Activated T-cell treated with anti-CD3 and anti-CD28 coated beads, Interleukin-2, amount 50 U/mL, for 24 hours (primary cell): Measurements from ENCODE around the gene FAM221B.

Experiments
- DNase-seq: peaks from one replicate; pipeline ENCODE4 v3.0.0-alpha.2; 2020
- H3K27ac Mint-ChIP-seq: 2 replicates; pipeline ENCODE4 v1.8.0; 2020; ENCODE audit warnings: mild to moderate bottlenecking, mixed read lengths
- H3K27me3 Mint-ChIP-seq: 2 replicates; pipeline ENCODE4 v1.8.0; 2020; ENCODE audit warnings: mixed read lengths
- H3K36me3 Mint-ChIP-seq: 2 replicates; pipeline ENCODE4 v1.8.0; 2020; ENCODE audit warnings: low read depth, mixed read lengths
- H3K4me1 Mint-ChIP-seq: 2 replicates; pipeline ENCODE4 v1.8.0; 2020; ENCODE audit warnings: low read depth, mixed read lengths
- H3K4me3 Mint-ChIP-seq: 2 replicates; pipeline ENCODE4 v1.8.0; 2020; ENCODE audit warnings: mild to moderate bottlenecking, moderate library complexity, mixed read lengths
- H3K9me3 Mint-ChIP-seq: 2 replicates; pipeline ENCODE4 v1.8.0; 2020; ENCODE audit warnings: mixed read lengths

Gene FAM221B

GRCh38 chr9:35814841-35815543 is 13.5 kb downstream of the FAM221B start, which contains the start of gene HINT2:
TSS of gene HINT2 (minus strand) at chr9:35815042. CDS start at chr9:35814979, 63 bp downstream.
- Mint-ChIP-seq H3K4me3 (peak within 1 kb of the TSS; percentile 91), H3K36me3 (peaks cover 17% of the 10 kb centered on the region), H3K27ac (peak within 1 kb of the TSS; percentile 98), H3K27me3 (no peaks in the 10 kb centered on the region), H3K4me1 (peaks cover 41% of the 10 kb centered on the region), H3K9me3 (no peaks in the 10 kb centered on the region)
- peak; percentile 96 for DNase-seq

DNA sequence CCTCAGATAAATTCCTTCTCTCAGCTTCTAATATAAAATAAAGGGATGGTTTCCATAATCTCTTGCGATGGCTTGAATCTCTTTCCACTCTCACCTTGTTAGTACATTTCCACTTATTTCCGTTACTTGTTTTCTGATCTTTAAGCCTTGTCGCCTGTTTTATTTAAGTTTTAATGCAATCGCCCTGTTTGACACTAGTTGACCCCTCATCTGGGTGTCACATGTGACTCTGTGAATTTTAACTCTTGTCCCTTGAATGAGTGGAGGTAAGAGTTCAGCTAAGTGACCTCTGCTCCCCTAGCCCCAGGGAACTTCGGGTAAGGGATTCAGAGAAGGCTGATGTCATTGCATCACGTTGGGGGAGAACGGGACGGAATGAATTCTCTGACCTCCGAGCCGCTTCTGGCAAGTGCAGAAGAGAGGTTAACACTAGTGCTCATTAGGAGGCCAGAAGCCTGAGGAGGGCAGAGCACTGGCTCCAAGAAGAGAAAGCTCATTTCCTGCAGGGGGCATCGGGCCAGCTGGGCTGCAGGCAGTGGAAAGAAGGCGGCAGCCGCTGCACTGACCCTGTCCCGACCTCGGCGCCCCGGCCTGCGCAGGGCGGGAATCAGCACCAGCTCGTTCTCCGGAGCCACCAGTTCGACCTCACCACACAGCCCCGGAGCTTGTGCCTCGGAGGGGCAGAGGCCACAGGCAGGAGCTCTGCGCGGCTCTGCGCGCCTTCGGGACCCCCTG is 14.3 kb downstream of the FAM221B start:
- Mint-ChIP-seq H3K27ac (peak overlapping the region; percentile 98), H3K36me3 (peaks cover 22% of the 10 kb centered on the region), H3K4me3 (peak overlapping the region; percentile 91), H3K27me3 (no peaks in the 10 kb centered on the region), H3K9me3 (no peaks in the 10 kb centered on the region), H3K4me1 (peaks cover 41% of the 10 kb centered on the region)
- DNase-seq: no peak

DNA sequence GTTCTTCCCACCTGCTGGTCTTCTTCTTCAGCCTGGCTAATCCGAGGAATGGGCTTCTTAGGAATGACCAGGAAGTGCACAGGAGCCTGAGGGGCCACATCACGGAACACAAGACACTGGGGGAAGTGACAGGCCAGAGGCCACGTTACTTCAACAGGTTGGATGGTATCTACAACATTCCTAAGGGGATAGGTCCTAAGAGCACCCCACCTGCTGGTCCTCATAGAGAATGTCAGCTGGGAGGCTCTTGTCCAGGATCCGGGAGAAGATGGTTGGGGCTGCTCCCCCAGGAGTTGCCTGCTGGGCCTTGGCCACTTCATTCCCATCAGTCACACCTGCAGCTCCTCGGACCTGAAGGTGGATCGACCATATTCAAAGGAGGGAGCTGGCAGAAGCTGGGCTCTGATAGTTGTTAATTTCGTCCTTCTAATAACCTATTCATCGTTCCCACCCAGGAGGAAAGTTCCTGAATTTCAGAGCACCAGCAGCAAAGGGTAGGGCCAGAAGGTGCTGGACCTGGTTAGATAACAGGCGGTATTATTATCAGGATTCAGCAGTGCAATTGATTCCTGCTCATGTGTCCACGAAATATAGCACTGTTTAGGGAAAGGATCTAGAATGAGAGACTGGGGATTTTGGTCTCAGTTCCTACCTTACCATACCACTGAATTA is 15.0 kb downstream of the FAM221B start:
- H3K4me3 Mint-ChIP-seq: peak overlapping the region; percentile 91
- H3K27me3 Mint-ChIP-seq: no peaks in the 10 kb centered on the region
- H3K4me1 Mint-ChIP-seq: peaks cover 41% of the 10 kb centered on the region
- no peaks in the 10 kb centered on the region for H3K9me3 Mint-ChIP-seq
- DNase-seq: no peak
- H3K36me3 Mint-ChIP-seq: peaks cover 29% of the 10 kb centered on the region
- H3K27ac Mint-ChIP-seq: peak overlapping the region; percentile 48

- Mint-ChIP-seq H3K9me3 (no peaks in the 10 kb centered on the region), H3K36me3 (peaks cover 42% of the 10 kb centered on the region), H3K4me3 (peak within 1 kb of the TSS; percentile 80), H3K27me3 (no peaks in the 10 kb centered on the region), H3K27ac (peak within 1 kb of the TSS; percentile 93), H3K4me1 (peaks cover 41% of the 10 kb centered on the region)
- DNase-seq: peak; percentile 91
Observed at GRCh38 chr9:35812025-35812602, 16.4 kb downstream of the FAM221B start, which contains the start of gene SPAG8. TSS of gene SPAG8 (minus strand) at chr9:35812262. CDS start at chr9:35812147, 115 bp downstream.

DNA sequence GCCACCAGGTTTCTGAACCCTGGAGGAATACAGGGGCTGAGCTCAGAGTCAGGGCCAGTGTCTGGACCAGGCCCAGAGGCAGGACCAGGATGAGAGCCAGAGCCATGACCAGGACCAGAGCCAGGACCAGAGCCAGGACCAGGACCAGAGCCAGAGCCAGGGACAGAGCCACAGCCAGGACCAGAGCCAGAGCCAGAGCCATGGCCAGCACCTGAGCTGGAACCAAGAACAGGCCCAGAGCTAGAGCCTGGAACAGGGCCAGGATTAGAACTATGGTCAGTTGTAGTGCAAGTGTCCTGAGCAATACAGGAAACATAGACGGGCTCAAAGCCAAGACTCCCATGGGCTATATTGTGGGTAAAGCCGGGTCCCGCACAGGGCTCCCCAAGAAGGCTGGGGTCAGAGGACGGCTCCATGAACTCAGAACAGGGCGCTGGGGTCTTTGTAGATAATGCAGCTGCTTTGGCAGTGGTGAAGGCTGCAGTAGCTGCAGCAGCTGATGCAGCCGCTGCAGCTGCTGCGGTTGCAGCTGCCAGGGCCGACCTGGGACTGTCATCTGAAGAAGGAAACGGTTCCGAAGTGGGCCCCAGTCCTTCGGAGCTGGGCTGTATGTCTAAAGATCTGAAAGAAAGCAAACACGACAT is 17.0 kb downstream of the FAM221B start:
- Mint-ChIP-seq H3K4me1 (peaks cover 44% of the 10 kb centered on the region), H3K27me3 (no peaks in the 10 kb centered on the region), H3K27ac (peak overlapping the region; percentile 93), H3K4me3 (peak overlapping the region; percentile 80), H3K36me3 (peaks cover 46% of the 10 kb centered on the region), H3K9me3 (no peaks in the 10 kb centered on the region)
- no peak for DNase-seq

DNA sequence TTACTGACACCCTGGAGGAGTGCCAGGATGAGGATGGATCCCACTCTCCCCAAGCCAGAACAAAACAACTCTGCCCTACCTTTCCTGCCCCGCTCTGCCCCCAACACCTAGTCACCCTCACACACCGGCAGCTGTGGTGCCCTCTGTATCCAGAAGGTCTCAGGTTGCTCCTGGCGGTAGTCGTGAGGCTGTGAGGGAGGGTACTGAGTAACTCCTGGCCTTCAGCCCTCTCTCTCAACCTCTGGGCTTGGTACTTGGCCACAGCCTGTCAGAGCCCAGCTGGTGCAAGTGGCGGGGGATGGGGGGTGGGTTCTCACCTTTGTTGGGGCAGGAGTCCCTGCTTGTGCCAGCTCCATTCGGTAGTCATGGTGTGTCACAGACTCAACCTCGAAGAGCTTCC is 18.4 kb downstream of the FAM221B start:
- no peaks in the 10 kb centered on the region for H3K9me3 Mint-ChIP-seq
- peaks cover 56% of the 10 kb centered on the region for H3K36me3 Mint-ChIP-seq
- peaks cover 40% of the 10 kb centered on the region for H3K4me1 Mint-ChIP-seq
- DNase-seq: no peak
- H3K27me3 Mint-ChIP-seq: no peaks in the 10 kb centered on the region
- H3K27ac Mint-ChIP-seq: no peak overlapping the region
- H3K4me3 Mint-ChIP-seq: no peak overlapping the region

DNA sequence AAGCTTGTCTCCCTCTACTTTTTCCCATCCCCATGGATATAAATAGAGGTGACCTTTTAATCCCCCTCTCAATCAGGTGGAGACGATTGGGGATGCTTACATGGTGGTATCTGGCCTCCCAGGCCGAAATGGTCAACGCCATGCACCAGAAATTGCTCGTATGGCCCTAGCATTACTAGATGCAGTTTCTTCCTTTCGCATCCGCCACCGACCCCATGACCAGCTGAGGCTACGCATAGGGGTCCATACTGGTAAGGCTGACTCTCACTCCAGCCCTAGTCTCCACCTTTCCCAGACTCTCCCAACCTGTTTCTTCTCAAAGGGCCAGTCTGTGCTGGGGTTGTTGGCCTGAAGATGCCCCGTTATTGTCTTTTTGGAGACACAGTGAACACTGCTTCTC is 20.1 kb downstream of the FAM221B start:
- H3K4me3 Mint-ChIP-seq: no peak overlapping the region
- H3K36me3 Mint-ChIP-seq: peaks cover 54% of the 10 kb centered on the region
- H3K27me3 Mint-ChIP-seq: no peaks in the 10 kb centered on the region
- H3K27ac Mint-ChIP-seq: no peak overlapping the region
- H3K9me3 Mint-ChIP-seq: no peaks in the 10 kb centered on the region
- H3K4me1 Mint-ChIP-seq: peaks cover 30% of the 10 kb centered on the region
- no peak for DNase-seq

DNA sequence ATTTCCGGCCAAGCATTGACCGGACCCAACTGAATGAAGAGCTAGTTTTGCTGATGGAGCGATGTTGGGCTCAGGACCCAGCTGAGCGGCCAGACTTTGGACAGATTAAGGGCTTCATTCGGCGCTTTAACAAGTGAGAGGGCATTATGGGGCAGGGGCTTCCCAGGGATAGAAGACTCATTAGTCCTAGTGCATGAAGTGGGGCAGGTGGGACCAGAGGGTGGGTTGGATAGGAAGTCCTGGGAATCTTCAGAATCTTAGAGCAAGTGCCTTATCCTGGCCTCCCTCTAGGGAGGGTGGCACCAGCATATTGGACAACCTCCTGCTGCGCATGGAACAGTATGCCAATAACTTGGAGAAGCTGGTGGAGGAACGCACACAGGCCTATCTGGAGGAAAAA is 22.4 kb downstream of the FAM221B start:
- no peak for DNase-seq
- Mint-ChIP-seq H3K4me1 (peaks cover 7% of the 10 kb centered on the region), H3K36me3 (peaks cover 68% of the 10 kb centered on the region), H3K27ac (no peak overlapping the region), H3K27me3 (no peaks in the 10 kb centered on the region), H3K9me3 (no peaks in the 10 kb centered on the region), H3K4me3 (no peak overlapping the region)

DNA sequence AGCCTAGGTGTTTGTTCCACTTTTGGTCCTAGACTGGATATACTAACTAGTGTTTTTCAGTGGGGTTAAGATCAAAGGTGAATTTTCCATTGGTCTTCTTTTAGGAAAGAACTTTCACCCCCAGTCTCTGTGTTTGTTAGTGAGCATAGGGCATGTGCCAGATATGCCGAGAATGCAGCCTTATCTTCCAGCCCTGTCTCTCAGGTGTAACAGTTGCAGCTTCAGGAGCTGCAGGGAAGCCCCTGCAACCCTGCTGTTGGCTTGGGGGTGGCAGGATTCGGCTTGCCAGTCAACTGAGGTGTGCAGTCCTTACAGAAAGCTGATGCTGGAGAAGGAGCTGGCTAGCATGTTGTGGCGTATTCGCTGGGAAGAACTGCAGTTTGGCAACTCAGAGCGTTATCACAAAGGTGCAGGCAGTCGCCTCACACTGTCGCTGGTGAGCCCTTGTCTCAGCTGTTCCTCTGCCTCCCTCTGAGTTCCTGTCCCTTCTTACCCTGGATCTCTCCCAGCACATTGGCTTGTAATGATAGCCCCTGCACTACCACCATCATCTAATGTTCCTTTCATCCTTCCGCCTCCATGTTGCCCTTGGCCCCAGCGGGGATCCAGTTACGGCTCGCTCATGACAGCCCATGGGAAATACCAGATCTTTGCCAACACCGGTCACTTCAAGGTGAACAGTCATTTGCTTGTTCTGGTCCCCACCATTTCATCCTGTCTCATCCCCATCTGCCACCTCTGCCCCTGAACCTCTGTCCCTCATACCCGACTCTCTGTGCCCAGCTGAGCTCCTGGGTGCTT is 27.0 kb downstream of the FAM221B start:
- DNase-seq: no peak
- no peaks in the 10 kb centered on the region for H3K27me3 Mint-ChIP-seq
- H3K4me3 Mint-ChIP-seq: no peak overlapping the region
- H3K36me3 Mint-ChIP-seq: peaks cover 57% of the 10 kb centered on the region
- no peaks in the 10 kb centered on the region for H3K9me3 Mint-ChIP-seq
- H3K27ac Mint-ChIP-seq: peak overlapping the region; percentile 5
- H3K4me1 Mint-ChIP-seq: peaks cover 23% of the 10 kb centered on the region

DNA sequence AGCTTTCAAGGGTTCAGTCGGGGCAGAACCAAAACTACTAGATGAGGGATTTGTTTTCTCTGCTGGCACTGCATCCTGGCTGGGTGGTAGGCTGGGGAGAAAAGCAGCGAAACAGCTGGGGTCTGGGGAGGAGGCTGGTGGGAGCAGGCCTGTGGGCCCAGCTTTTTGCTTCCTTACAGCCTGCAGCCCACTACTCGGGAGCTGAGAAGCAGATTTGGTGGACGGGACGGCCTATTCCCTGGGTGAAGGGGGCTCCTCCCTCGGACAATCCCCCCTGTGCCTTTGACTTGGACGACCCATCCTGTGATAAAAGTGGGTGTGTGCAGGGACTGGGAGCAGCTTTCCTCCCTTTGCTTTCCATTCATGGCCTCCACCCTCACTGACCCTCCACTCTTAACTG is 28.0 kb downstream of the FAM221B start:
- Mint-ChIP-seq H3K36me3 (peaks cover 47% of the 10 kb centered on the region), H3K27ac (peak overlapping the region; percentile 53), H3K9me3 (no peaks in the 10 kb centered on the region), H3K4me1 (peaks cover 23% of the 10 kb centered on the region), H3K27me3 (no peaks in the 10 kb centered on the region), H3K4me3 (no peak overlapping the region)
- DNase-seq: no peak

- Mint-ChIP-seq H3K4me1 (peaks cover 27% of the 10 kb centered on the region), H3K4me3 (no peak overlapping the region), H3K27me3 (no peaks in the 10 kb centered on the region), H3K36me3 (peaks cover 42% of the 10 kb centered on the region), H3K9me3 (no peaks in the 10 kb centered on the region), H3K27ac (peak overlapping the region; percentile 90)
- peak; percentile 54 for DNase-seq
Observed at GRCh38 chr9:35798658-35799374, 29.7 kb downstream of the FAM221B start.

DNA sequence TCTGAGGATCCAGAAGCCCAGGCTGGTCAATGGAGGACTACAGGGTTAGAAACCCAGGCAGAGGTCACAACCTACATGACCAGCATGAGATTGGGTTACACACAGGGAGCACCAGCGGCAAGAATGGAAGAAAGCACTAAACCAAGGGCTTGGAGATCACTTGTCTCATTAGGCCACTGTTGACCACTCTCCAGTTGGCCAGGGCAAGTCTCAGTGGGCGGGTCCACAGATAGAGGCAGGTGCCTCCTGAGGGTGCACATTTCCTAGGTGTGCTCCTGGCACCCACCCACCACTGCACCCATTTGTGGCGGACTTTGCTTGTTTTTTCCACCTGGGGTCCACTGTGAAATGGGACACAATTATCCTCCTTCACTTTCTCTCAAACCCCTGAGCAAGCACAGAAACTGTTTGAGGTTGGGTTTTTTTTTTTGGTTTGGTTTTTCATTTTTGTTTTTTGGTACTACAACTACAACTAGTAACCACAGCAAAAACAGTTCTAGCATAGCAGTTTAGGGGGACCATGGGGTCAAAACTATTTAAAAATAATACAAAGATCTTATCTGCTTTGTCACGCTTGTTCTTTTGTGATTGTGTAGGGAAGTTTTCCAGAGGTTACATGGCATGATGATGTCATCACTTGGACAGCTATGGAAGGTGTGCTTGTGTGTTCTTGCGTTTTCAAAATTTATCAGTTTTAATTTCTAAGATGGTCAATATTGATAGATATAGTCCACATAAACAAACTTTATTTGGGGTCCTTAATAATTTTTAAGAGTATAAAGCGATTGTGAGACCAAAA is 31.0 kb downstream of the FAM221B start:
- H3K4me1 Mint-ChIP-seq: peaks cover 27% of the 10 kb centered on the region
- no peak for DNase-seq
- H3K27ac Mint-ChIP-seq: peak overlapping the region; percentile 48
- H3K4me3 Mint-ChIP-seq: no peak overlapping the region
- no peaks in the 10 kb centered on the region for H3K27me3 Mint-ChIP-seq
- H3K36me3 Mint-ChIP-seq: peaks cover 41% of the 10 kb centered on the region
- H3K9me3 Mint-ChIP-seq: no peaks in the 10 kb centered on the region
